Osteoblast (primary cell): ENCODE measurements around the gene CDH4. TPM values are rescaled to one million over a fixed set of nuclear protein-coding genes. Genes with fewer than 3 reads are reported as not detected.

Source experiments
- DNase-seq: peaks from one replicate; pipeline ENCODE4 v3.0.0; 2011; ENCODE audit warnings: low spot score, mixed read lengths; ENCODE audit not compliant: insufficient read length; ENCODE audit errors: missing footprints
- H2AFZ ChIP-seq: 2 replicates; pipeline ENCODE4 v1.6.0; 2011; ENCODE audit warnings: mild to moderate bottlenecking, low read length
- H3K27ac ChIP-seq: 2 replicates; pipeline ENCODE4 v1.5.1; 2011; ENCODE audit warnings: mild to moderate bottlenecking, low read depth, low read length, moderate library complexity
- H3K27me3 ChIP-seq: 2 replicates; pipeline ENCODE4 v1.6.0; 2012; ENCODE audit warnings: mild to moderate bottlenecking, control low read depth, inconsistent platforms, low read length, moderate library complexity; ENCODE audit not compliant: insufficient read depth
- H3K36me3 ChIP-seq: 2 replicates; pipeline ENCODE4 v1.5.1; 2011; ENCODE audit warnings: mild to moderate bottlenecking, low read length, control low read depth, moderate library complexity; ENCODE audit not compliant: insufficient read depth
- H3K4me1 ChIP-seq: 2 replicates; pipeline ENCODE4 v1.5.1; 2011; ENCODE audit warnings: mild to moderate bottlenecking, low read length, control low read depth, moderate library complexity; ENCODE audit not compliant: insufficient read depth
- H3K4me2 ChIP-seq: 2 replicates; pipeline ENCODE4 v1.6.0; 2011; ENCODE audit warnings: mild to moderate bottlenecking, low read length; ENCODE audit not compliant: insufficient read depth
- H3K4me3 ChIP-seq: fragments of 200-600 bp; sonication (generic); 3 replicates; pipeline ENCODE4 v1.5.1; 2012; ENCODE audit warnings: mild to moderate bottlenecking, low read length, inconsistent platforms; ENCODE audit not compliant: insufficient read depth
- H3K79me2 ChIP-seq: 2 replicates; pipeline ENCODE4 v1.6.0; 2012; ENCODE audit warnings: mild to moderate bottlenecking, low read length, control low read depth, inconsistent platforms; ENCODE audit not compliant: insufficient read depth
- H3K9me3 ChIP-seq: 2 replicates; pipeline ENCODE4 v1.5.1; 2011; ENCODE audit warnings: low read depth, low read length, control low read depth
- H4K20me1 ChIP-seq: 2 replicates; pipeline ENCODE4 v1.6.0; 2012; ENCODE audit warnings: mild to moderate bottlenecking, low read length, control low read depth; ENCODE audit not compliant: insufficient read depth
- total RNA-seq: library from RNA; depleted of rRNA; stranded (reverse); fragments of >200 nt; gene quantifications from 2 replicates; pipeline ENCODE4 v1.2.3, GENCODE V29; 2012
- TF ChIP-seq, protein P1 (sequence below): IDR thresholded peaks from 2 replicates; pipeline ENCODE4 v1.5.1; 2011; ENCODE audit warnings: mild to moderate bottlenecking, low read depth, low read length, moderate library complexity; ENCODE audit errors: extremely low read depth

Gene CDH4
- total RNA-seq, 1 donor = 1.1 TPM

GRCh38 chr20:61875221-61875885 is 623.3 kb downstream of the CDH4 start:
- DNase-seq = no peak
- no peak overlapping the region for H3K27ac ChIP-seq
- no peaks in the 10 kb centered on the region for H3K27me3 ChIP-seq
- TF ChIP-seq, protein P1, sequence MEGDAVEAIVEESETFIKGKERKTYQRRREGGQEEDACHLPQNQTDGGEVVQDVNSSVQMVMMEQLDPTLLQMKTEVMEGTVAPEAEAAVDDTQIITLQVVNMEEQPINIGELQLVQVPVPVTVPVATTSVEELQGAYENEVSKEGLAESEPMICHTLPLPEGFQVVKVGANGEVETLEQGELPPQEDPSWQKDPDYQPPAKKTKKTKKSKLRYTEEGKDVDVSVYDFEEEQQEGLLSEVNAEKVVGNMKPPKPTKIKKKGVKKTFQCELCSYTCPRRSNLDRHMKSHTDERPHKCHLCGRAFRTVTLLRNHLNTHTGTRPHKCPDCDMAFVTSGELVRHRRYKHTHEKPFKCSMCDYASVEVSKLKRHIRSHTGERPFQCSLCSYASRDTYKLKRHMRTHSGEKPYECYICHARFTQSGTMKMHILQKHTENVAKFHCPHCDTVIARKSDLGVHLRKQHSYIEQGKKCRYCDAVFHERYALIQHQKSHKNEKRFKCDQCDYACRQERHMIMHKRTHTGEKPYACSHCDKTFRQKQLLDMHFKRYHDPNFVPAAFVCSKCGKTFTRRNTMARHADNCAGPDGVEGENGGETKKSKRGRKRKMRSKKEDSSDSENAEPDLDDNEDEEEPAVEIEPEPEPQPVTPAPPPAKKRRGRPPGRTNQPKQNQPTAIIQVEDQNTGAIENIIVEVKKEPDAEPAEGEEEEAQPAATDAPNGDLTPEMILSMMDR = no peak
- no peak overlapping the region for H3K4me2 ChIP-seq
- H3K4me1 ChIP-seq = no peaks in the 10 kb centered on the region
- peaks cover 3% of the 10 kb centered on the region for H3K9me3 ChIP-seq
- H4K20me1 ChIP-seq = no peaks in the 10 kb centered on the region
- H3K79me2 ChIP-seq = no peaks in the 10 kb centered on the region
- no peak overlapping the region for H2AFZ ChIP-seq
- H3K4me3 ChIP-seq = no peak overlapping the region
- H3K36me3 ChIP-seq = no peaks in the 10 kb centered on the region

DNA sequence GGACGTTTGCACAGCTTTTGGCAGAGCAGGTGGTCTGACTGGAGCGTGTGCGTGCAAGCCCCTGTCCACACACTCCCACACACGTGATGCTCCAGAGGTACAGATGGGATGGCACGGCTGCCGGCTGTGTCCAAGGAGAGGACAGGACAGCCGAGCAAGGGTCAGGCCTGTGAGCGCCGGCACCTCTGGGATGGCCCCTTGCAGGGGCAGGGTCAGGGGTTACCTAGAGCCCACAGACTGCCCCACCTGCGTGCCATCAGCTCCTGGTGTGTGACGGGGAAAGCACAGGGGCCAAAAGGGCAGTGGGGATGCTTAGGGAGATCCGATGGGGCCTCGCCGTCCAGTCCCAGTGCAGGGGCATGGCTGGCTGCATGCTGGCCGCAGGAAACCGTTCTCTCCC is 623.9 kb downstream of the CDH4 start:
- Histone ChIP-seq H4K20me1 (no peaks in the 10 kb centered on the region), H3K36me3 (no peaks in the 10 kb centered on the region), H3K4me3 (no peak overlapping the region), H3K27ac (no peak overlapping the region), H3K9me3 (peaks cover 3% of the 10 kb centered on the region), H3K4me2 (no peak overlapping the region), H3K27me3 (no peaks in the 10 kb centered on the region), H2AFZ (no peak overlapping the region), H3K79me2 (no peaks in the 10 kb centered on the region), H3K4me1 (no peaks in the 10 kb centered on the region)
- DNase-seq = no peak
- TF ChIP-seq, protein P1 = no peak

DNA sequence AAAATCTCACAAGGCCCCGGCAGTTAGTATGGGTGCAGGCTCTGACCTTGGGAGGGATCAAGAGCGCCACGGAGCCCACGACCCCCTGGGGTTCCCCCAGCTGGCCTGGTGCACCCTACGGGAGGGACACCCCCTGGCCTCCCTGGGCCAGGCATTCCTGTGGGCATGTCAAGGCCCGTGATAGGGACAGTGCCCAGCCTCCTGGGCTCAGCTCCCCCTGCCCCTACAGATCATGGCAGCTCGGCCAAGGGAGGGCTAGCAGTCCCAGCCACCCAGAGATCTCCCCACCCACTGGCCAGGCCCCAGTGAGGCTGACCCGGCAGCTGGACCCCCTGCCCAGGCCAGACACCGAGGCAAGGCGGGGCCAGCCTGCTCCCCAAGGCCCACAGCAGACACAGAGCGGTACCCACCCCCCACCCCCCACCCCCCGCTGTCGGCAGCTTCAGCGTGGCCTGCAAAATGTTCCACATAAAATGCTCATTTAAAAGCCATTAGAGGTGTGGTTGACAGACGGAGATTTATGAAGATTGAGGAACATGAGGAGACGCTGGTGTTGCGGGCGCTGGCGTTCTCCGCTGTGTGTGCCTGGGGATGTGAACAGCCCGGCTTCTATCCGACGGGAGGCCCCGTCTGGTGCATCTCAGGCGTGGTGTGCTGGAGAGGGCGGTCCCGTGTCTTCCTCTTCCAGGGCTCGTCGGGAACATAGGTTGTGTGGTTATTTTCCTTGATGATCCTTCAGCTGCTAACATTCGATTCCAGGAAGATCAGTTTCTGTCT is 625.1 kb downstream of the CDH4 start:
- Histone ChIP-seq H3K4me3 (no peak overlapping the region), H3K4me2 (no peak overlapping the region), H3K36me3 (no peaks in the 10 kb centered on the region), H3K27ac (no peak overlapping the region), H2AFZ (no peak overlapping the region), H3K79me2 (no peaks in the 10 kb centered on the region), H3K9me3 (no peaks in the 10 kb centered on the region), H3K4me1 (no peaks in the 10 kb centered on the region), H3K27me3 (no peaks in the 10 kb centered on the region), H4K20me1 (no peaks in the 10 kb centered on the region)
- DNase-seq = no peak
- TF ChIP-seq, protein P1 = no peak

DNA sequence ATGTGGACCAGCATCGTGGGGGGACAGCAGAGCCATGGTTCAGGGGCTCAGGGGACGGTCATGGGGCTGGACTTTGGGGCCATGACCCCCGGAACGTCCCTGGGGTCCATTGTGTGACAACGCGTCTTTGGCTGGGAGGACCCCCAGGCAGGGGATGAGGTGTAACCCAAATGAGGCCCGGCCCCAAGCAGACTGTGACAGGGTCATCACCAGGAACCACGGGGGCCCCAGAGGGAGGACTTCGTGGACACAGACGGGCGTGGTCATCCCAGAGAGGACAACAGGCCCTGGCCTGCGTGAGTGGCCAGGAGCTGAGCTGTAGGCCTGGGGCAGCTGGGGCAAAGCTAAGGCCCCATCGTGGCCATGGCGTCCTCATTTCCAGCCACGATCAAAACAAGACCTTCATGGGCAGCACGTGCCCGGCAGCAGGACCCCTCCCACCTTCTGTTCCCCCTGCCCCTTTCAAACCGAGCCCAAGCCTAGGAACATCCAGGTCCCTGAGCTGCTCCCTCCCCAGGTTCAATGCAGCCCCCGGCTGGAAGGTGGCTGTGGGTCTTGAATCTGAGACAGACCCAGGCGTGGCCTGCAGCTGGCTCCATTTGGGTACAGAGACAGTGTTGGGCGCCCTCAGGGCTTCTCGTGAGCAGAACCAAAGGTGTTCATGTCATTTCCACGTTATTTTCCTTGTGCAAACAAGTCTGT is 625.9 kb downstream of the CDH4 start:
- Histone ChIP-seq H4K20me1 (no peaks in the 10 kb centered on the region), H3K4me1 (no peaks in the 10 kb centered on the region), H3K27me3 (no peaks in the 10 kb centered on the region), H3K36me3 (no peaks in the 10 kb centered on the region), H3K9me3 (no peaks in the 10 kb centered on the region), H3K4me3 (no peak overlapping the region), H2AFZ (no peak overlapping the region), H3K27ac (no peak overlapping the region), H3K79me2 (no peaks in the 10 kb centered on the region), H3K4me2 (no peak overlapping the region)
- DNase-seq = no peak
- TF ChIP-seq, protein P1 = no peak
